H9 (cell line): ENCODE results near the gene TIMM10. TPM values are rescaled to one million over a fixed set of nuclear protein-coding genes. Genes with fewer than 3 reads are reported as not detected.

Experiments used
- DNase-seq: peaks from one replicate; pipeline ENCODE4 v3.0.0-alpha.2; 2017
- H2AFZ ChIP-seq: one replicate; pipeline ENCODE4 v1.6.1; 2013; ENCODE audit warnings: mild to moderate bottlenecking, low read length, control low read depth, moderate library complexity
- H2AK5ac ChIP-seq: 2 replicates; pipeline ENCODE4 v1.6.1; 2013; ENCODE audit warnings: low read length, control low read depth, mixed read lengths; ENCODE audit not compliant: insufficient read length
- H2BK120ac ChIP-seq: one replicate; pipeline ENCODE4 v1.6.1; 2013; ENCODE audit warnings: low read depth, mild to moderate bottlenecking, low read length, control low read depth, inconsistent platforms; ENCODE audit not compliant: poor library complexity, severe bottlenecking
- H2BK12ac ChIP-seq: 2 replicates; pipeline ENCODE4 v1.6.1; 2013; ENCODE audit warnings: low read length, control low read depth, mixed read lengths, low read depth; ENCODE audit not compliant: insufficient read length
- H2BK15ac ChIP-seq: 2 replicates; pipeline ENCODE4 v1.6.1; 2013; ENCODE audit warnings: low read depth, low read length, control low read depth
- H2BK20ac ChIP-seq: one replicate; pipeline ENCODE4 v1.6.1; 2013; ENCODE audit warnings: low read depth, mild to moderate bottlenecking, low read length, control low read depth, inconsistent platforms; ENCODE audit not compliant: poor library complexity, severe bottlenecking
- H2BK5ac ChIP-seq: 2 replicates; pipeline ENCODE4 v1.6.1; 2013; ENCODE audit warnings: low read length, control low read depth, mixed read lengths; ENCODE audit not compliant: insufficient read length
- H3K14ac ChIP-seq: 2 replicates; pipeline ENCODE4 v1.6.1; 2013; ENCODE audit warnings: low read length, control low read depth; ENCODE audit not compliant: insufficient read depth
- H3K18ac ChIP-seq: 2 replicates; pipeline ENCODE4 v1.6.1; 2013; ENCODE audit warnings: low read depth, mild to moderate bottlenecking, mixed read lengths, low read length, control low read depth; ENCODE audit not compliant: insufficient read length
- H3K23ac ChIP-seq: 2 replicates; pipeline ENCODE4 v1.6.1; 2013; ENCODE audit warnings: low read length, control low read depth, mixed read lengths, low read depth; ENCODE audit not compliant: insufficient read length
- H3K23me2 ChIP-seq: 2 replicates; pipeline ENCODE4 v1.6.1; 2013; ENCODE audit warnings: low read depth, mild to moderate bottlenecking, mixed read lengths, low read length, control low read depth; ENCODE audit not compliant: insufficient read length, poor library complexity, severe bottlenecking
- H3K27ac ChIP-seq: 2 replicates; pipeline ENCODE4 v1.5.1; 2013; ENCODE audit warnings: low read length, control low read depth, mixed read lengths, low read depth; ENCODE audit not compliant: insufficient read length
- H3K27me3 ChIP-seq: 2 replicates; pipeline ENCODE4 v1.6.1; 2013; ENCODE audit warnings: low read length, control low read depth, inconsistent platforms; ENCODE audit not compliant: insufficient read depth
- H3K4ac ChIP-seq: 2 replicates; pipeline ENCODE4 v1.6.1; 2013; ENCODE audit warnings: low read depth, mild to moderate bottlenecking, control low read depth, inconsistent platforms, low read length, moderate library complexity
- H3K4me1 ChIP-seq: 2 replicates; pipeline ENCODE4 v1.6.1; 2013; ENCODE audit warnings: low read length, control low read depth, inconsistent platforms; ENCODE audit not compliant: insufficient read depth
- H3K4me2 ChIP-seq: 2 replicates; pipeline ENCODE4 v1.6.1; 2013; ENCODE audit warnings: low read length, control low read depth, mixed read lengths; ENCODE audit not compliant: insufficient read length, insufficient read depth
- H3K56ac ChIP-seq: 2 replicates; pipeline ENCODE4 v1.6.1; 2013; ENCODE audit warnings: low read depth, mild to moderate bottlenecking, mixed read lengths, low read length, control low read depth; ENCODE audit not compliant: insufficient read length
- H3K79me1 ChIP-seq: 2 replicates; pipeline ENCODE4 v1.6.1; 2013; ENCODE audit warnings: low read depth, mild to moderate bottlenecking, moderate library complexity, low read length, control low read depth, inconsistent platforms; ENCODE audit not compliant: insufficient read depth, poor library complexity, severe bottlenecking
- H3K79me2 ChIP-seq: 2 replicates; pipeline ENCODE4 v1.6.1; 2013; ENCODE audit warnings: low read length, control low read depth, inconsistent platforms; ENCODE audit not compliant: insufficient read depth
- H3K9ac ChIP-seq: 2 replicates; pipeline ENCODE4 v1.6.1; 2013; ENCODE audit warnings: low read length, control low read depth, mixed read lengths; ENCODE audit not compliant: insufficient read length; ENCODE audit errors: extremely low read depth
- H3K9me3 ChIP-seq: one replicate; pipeline ENCODE4 v1.6.1; 2013; ENCODE audit warnings: low read depth, low read length, inconsistent platforms; ENCODE audit not compliant: control insufficient read depth
- H3T11ph ChIP-seq: one replicate; pipeline ENCODE4 v1.6.1; 2013; ENCODE audit warnings: mild to moderate bottlenecking, low read length, control low read depth, inconsistent platforms
- H4K20me1 ChIP-seq: one replicate; pipeline ENCODE4 v1.6.1; 2013; ENCODE audit not compliant: control insufficient read depth, insufficient read length, insufficient read depth
- H4K5ac ChIP-seq: 2 replicates; pipeline ENCODE4 v1.6.1; 2013; ENCODE audit warnings: low read depth, mild to moderate bottlenecking, mixed read lengths, low read length, control low read depth; ENCODE audit not compliant: insufficient read length
- H4K8ac ChIP-seq: replicated peaks from 2 replicates; pipeline ENCODE4 v1.6.1; 2013; ENCODE audit warnings: low read length, control low read depth, mixed read lengths, low read depth; ENCODE audit not compliant: insufficient read length
- H4K91ac ChIP-seq: 2 replicates; pipeline ENCODE4 v1.6.1; 2013; ENCODE audit warnings: low read depth, mild to moderate bottlenecking, moderate library complexity, mixed read lengths, low read length, control low read depth; ENCODE audit not compliant: insufficient read length
- H3K27ac Mint-ChIP-seq, 3 experiments: 2 replicates in 2 of 3; 3 replicates in 1 of 3; pipeline ENCODE4 v1.8.0; 2020 to 2021; ENCODE audit warnings: mixed read lengths in 3 of 3, mild to moderate bottlenecking in 1 of 3, moderate library complexity in 1 of 3
- H3K27me3 Mint-ChIP-seq: 2 replicates; pipeline ENCODE4 v1.8.0; 2021; ENCODE audit warnings: low read depth, mild to moderate bottlenecking, moderate library complexity, mixed read lengths
- H3K36me3 Mint-ChIP-seq, 3 experiments: 2 replicates in 2 of 3; 3 replicates in 1 of 3; pipeline ENCODE4 v1.8.0; 2020 to 2021; ENCODE audit warnings: low read depth in 3 of 3, mixed read lengths in 3 of 3; ENCODE audit not compliant: insufficient read depth in 1 of 3
- H3K4me1 Mint-ChIP-seq, 2 experiments: 2 replicates each; pipeline ENCODE4 v1.8.0; 2020; ENCODE audit warnings: mixed read lengths in 2 of 2
- H3K4me3 Mint-ChIP-seq, 2 experiments: 2 replicates in 1 of 2; 3 replicates in 1 of 2; pipeline ENCODE4 v1.8.0; 2020 to 2021; ENCODE audit warnings: mild to moderate bottlenecking in 2 of 2, mixed read lengths in 2 of 2, moderate library complexity in 1 of 2
- H3K9me3 Mint-ChIP-seq, 2 experiments: 2 replicates in 1 of 2; 3 replicates in 1 of 2; pipeline ENCODE4 v1.8.0; 2020; ENCODE audit warnings: mild to moderate bottlenecking in 2 of 2, mixed read lengths in 2 of 2, moderate library complexity in 1 of 2
- WGBS: extraction: QIAGEN DNeasy Blood & Tissue Kit; methylation state at CpG from one replicate; pipeline ENCODE4 v1.1.7; 2013; ENCODE audit warnings: missing lambda C conversion rate, low lambda C conversion rate, mixed read lengths; ENCODE audit not compliant: insufficient read length; ENCODE audit errors: extremely low coverage; 5-methylcytosine and 5-hydroxymethylcytosine counted together
- total RNA-seq: library from RNA; stranded (reverse); gene quantifications from 2 replicates; pipeline ENCODE4 v1.2.1, GENCODE V29; 2021
- TF ChIP-seq, protein P1 (sequence below): fragments of 200-600 bp; sonication (generic); conservative IDR thresholded peaks from 3 replicates; pipeline ENCODE4 v1.8.0; 2021; ENCODE audit warnings: antibody characterized with exemption, mild to moderate bottlenecking

The TIMM10 gene
- total RNA-seq, 1 experiment from 2014 or later, result 130 TPM

- no peak overlapping the region for H4K5ac ChIP-seq
- no peak overlapping the region for H2BK120ac ChIP-seq
- no peak overlapping the region for H3K9ac ChIP-seq
- no peak overlapping the region for H3T11ph ChIP-seq
- Mint-ChIP-seq H3K4me1 (peaks cover 21 to 38% of the 10 kb centered on the region in 2 experiments), H3K9me3 (no peaks in the 10 kb centered on the region), H3K27ac (peak overlapping the region in 1 of 3 experiments; percentile 60; a peak in 2 of 7 replicates), H3K4me3 (no peak overlapping the region; a peak in 1 of 5 replicates), H3K27me3 (peaks cover 33% of the 10 kb centered on the region), H3K36me3 (peaks cover 0 to 3% (median 0%) of the 10 kb centered on the region in 3 experiments; a peak in 2 of 7 replicates)
- no peak overlapping the region for H2BK5ac ChIP-seq
- no peak overlapping the region for H3K18ac ChIP-seq
- no peak overlapping the region for H2AFZ ChIP-seq
- no peak overlapping the region for H3K4ac ChIP-seq
- no peaks in the 10 kb centered on the region for H3K79me2 ChIP-seq
- no peak overlapping the region for H2BK15ac ChIP-seq
- WGBS, result no CpG with 5 or more reads among the region's 6 CpGs
- H3K14ac ChIP-seq, result no peak overlapping the region
- H4K20me1 ChIP-seq, result no peaks in the 10 kb centered on the region
- DNase-seq, result peak; percentile 54
- H2BK12ac ChIP-seq, result no peak overlapping the region
- no peaks in the 10 kb centered on the region for H3K79me1 ChIP-seq
- TF ChIP-seq, protein P1, sequence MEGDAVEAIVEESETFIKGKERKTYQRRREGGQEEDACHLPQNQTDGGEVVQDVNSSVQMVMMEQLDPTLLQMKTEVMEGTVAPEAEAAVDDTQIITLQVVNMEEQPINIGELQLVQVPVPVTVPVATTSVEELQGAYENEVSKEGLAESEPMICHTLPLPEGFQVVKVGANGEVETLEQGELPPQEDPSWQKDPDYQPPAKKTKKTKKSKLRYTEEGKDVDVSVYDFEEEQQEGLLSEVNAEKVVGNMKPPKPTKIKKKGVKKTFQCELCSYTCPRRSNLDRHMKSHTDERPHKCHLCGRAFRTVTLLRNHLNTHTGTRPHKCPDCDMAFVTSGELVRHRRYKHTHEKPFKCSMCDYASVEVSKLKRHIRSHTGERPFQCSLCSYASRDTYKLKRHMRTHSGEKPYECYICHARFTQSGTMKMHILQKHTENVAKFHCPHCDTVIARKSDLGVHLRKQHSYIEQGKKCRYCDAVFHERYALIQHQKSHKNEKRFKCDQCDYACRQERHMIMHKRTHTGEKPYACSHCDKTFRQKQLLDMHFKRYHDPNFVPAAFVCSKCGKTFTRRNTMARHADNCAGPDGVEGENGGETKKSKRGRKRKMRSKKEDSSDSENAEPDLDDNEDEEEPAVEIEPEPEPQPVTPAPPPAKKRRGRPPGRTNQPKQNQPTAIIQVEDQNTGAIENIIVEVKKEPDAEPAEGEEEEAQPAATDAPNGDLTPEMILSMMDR, result no peak
- H3K4me2 ChIP-seq, result no peak overlapping the region
- no peak overlapping the region for H3K23ac ChIP-seq
- H3K23me2 ChIP-seq, result no peaks in the 10 kb centered on the region
- H4K8ac ChIP-seq, result no peak overlapping the region
- H2BK20ac ChIP-seq, result no peak overlapping the region
- H2AK5ac ChIP-seq, result no peak overlapping the region
- H3K27ac ChIP-seq, result no peak overlapping the region
- no peak overlapping the region for H3K56ac ChIP-seq
- H3K27me3 ChIP-seq, result no peaks in the 10 kb centered on the region
- no peak overlapping the region for H4K91ac ChIP-seq
- peaks cover 4% of the 10 kb centered on the region; the same call in 1 of the 2 replicates for H3K4me1 ChIP-seq
- H3K9me3 ChIP-seq, result no peaks in the 10 kb centered on the region
Observed at GRCh38 chr11:57543593-57543992, 13.0 kb upstream of the TIMM10 start.
